Measurements from ENCODE around the gene FRMD4A.

GRCh38 chr10:13631594-13631993 is 699.1 kb downstream of the FRMD4A start:
- TF ChIP-seq CTCF (IDR thresholded peaks at IDR 0.05) (no peak), POLR2A (IDR thresholded peaks at IDR 0.05) (no peak)
